GM18858 (cell line): ENCODE results near the gene OTULIN.

Experiments
- ATAC-seq: cut with Tn5 transposase; IDR thresholded peaks from one replicate; pipeline ENCODE4 v1.9.1; 2021; ENCODE audit not compliant: unreplicated experiment

The OTULIN gene

DNA sequence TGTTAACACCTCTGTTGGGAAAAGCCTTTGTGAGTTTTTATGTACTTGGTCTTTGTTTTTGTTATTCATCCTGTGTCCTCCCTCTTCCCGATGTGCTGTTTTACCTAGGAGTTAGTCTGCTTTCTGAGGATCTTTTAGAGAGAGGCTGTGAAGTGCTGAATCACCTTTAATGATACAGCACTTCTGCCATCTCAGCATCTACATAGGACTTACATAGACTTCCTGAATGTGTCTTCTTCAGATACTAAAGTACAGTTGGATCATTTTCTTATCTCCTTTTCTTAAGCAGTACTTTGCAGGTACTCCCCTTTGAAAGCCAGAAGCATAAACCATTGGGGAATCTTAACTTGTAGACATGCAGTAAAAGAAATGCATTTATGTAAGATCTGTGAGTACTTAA, 31.5 kb downstream of the OTULIN start:
- ATAC-seq: no peak

DNA sequence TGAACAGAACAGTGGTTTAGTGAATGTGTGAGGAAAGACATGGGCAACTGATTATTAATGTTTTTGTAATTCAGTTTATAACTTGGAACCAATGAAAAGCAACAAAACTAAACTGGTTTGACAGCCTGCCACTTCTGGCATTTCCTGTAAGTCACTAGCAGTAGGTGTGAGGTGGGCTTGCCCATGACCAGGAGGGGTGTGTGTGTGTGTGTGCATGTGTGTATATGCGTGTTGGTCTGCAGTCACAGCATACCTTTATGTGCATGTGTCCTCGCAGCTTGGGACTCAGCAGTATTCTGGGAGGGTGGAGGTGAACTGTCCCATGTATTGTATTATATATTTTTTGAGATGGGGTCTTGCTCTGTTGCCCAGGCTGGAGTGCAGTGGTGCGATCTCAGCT, 32.3 kb downstream of the OTULIN start:
- ATAC-seq: no peak

- ATAC-seq: no peak
Measured at GRCh38 chr5:14698495-14698894, 34.0 kb downstream of the OTULIN start.

GRCh38 chr5:14699159-14699558, 34.6 kb downstream of the OTULIN start:
- ATAC-seq: no peak

- ATAC-seq: no peak
Measured at GRCh38 chr5:14699807-14700400, 35.4 kb downstream of the OTULIN start.

GRCh38 chr5:14700478-14701436, 36.2 kb downstream of the OTULIN start:
- no peak for ATAC-seq

DNA sequence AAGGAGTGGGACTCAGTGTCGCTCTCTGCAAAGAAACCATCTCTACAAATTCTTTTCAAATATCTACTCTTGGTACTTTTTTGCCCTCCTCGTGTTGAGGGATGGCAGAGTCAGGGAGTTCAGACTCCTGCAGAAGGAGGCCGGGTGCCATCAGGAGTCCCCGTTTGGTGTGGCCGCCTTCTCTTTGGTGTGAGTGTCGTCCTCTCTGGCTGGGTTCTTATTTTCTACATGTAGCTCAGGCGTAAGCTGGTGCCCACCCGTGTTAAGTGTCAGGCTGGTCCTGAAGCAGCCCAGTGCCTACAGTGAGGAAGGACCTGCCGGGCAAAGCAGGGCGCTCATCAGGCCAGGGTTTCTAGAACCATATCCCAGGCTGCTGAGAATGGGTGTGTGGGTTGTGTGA, 37.0 kb downstream of the OTULIN start:
- ATAC-seq: no peak

DNA sequence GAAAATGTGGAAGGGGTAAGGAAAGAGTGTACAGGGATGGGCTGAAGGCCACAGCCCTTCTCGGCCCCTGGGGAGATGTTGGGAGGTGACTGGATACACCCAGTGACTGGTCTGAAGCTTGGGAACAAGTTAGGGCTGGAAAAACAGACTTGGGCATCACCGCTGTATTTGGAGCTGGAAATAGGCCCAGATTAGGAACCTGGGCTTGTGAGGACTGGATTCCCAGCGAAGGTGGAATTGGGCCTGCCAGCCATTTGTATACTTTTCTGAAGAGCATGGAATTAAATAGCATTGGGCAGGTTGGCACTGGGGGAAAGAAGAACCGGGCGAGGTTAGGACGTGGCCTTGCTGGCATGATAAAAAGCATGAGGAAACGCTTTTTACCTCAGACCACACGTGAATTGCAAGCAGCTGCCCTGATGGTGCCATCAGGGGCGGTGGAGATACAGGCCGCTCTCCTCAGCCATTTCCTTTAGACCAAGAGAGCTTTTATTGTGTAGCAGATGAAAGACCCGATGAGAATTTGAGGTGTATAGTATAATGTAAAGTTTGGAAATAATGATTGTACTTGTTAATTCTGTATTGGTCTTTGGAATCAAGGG, 37.8 kb downstream of the OTULIN start:
- no peak for ATAC-seq

DNA sequence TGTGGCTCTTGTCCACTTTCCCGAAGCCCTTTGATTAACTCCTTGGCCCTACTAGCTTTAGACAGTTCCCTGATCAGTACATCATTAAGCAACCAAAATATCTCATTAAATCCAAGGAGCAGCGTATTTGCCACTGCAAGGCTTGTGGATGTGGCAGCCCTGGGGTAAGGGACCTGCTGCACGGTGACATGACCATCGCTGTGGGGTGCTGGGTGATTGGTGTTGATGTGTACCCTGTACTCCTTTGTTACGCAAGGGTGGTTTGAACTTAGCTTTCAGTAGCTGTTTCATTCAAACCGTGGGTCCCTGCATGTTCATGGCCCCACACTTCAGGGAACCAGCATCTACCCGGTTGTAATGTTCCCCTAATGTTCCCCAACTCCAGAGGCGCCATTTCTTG, 41.0 kb downstream of the OTULIN start:
- ATAC-seq: no peak

- ATAC-seq: no peak
Measured at GRCh38 chr5:14706615-14707021, 42.1 kb downstream of the OTULIN start.

DNA sequence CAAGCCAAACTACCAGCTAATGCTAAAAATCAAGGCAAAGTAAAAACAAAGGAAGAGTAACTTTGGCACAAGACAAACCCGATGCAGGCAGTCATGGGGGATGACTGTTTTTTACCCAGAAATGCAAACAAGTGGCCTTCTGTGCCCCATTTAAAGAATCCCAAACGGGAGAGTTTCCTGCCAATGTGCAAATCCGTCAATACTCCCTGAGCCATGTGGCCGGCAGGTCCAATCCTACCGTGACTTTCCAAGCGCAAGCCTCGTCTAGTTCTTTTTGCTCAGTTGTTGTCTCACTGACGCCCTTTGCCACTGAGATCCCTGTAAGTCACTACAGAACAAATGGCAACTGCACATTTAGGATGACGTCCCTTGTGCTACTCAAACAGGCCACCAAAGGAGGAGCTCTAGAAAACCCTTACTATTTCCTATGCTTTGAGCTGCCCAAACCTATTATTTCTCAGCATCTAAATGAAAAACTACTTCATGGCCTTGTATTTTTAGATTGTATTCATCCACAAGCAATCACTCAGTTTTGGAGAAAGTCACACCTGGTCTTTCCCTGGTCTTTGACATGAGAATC, 43.4 kb downstream of the OTULIN start:
- ATAC-seq: no peak

- no peak for ATAC-seq
Measured at GRCh38 chr5:14708551-14708950, 44.0 kb downstream of the OTULIN start.

- ATAC-seq: no peak
Measured at GRCh38 chr5:14710313-14710994, 45.9 kb downstream of the OTULIN start.

DNA sequence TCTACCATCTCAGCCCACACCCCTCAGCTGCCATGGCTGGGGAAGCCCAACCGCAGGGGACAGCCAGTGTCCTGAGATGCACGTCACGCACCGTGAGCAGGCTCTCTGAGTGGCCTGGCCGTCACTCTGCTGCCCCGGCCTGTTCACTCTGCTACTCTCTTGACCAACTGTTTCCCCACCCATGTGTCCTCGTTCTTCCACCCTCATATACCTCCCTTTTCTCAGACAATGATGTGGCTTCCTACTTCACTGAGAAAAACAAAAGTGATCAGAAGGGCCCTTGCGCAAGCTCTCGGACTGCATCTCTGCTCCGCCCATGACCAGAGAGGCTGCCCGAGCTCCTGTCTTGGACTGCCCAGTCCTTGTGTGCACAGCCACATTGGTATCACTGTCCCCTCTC, 47.6 kb downstream of the OTULIN start:
- ATAC-seq: no peak

DNA sequence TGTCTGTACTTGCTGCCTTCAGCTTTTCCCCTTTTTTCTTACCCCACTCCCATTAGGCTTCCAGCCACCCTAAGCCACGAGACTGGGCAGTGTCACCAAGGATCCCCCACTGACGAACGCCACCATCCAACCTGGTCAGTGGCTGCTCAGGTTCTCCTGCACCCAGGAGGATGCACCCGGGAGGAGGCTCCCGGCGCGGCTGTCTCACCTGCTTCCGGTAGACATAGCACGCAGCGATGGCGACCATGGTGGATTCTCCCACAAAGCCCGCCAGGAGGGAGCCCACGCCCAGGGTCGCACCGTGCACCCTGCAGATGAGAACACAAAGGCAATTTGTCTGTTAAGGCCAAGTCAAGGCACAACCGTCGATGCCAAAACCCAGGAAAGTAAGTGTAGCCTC, 48.1 kb downstream of the OTULIN start:
- no peak for ATAC-seq

DNA sequence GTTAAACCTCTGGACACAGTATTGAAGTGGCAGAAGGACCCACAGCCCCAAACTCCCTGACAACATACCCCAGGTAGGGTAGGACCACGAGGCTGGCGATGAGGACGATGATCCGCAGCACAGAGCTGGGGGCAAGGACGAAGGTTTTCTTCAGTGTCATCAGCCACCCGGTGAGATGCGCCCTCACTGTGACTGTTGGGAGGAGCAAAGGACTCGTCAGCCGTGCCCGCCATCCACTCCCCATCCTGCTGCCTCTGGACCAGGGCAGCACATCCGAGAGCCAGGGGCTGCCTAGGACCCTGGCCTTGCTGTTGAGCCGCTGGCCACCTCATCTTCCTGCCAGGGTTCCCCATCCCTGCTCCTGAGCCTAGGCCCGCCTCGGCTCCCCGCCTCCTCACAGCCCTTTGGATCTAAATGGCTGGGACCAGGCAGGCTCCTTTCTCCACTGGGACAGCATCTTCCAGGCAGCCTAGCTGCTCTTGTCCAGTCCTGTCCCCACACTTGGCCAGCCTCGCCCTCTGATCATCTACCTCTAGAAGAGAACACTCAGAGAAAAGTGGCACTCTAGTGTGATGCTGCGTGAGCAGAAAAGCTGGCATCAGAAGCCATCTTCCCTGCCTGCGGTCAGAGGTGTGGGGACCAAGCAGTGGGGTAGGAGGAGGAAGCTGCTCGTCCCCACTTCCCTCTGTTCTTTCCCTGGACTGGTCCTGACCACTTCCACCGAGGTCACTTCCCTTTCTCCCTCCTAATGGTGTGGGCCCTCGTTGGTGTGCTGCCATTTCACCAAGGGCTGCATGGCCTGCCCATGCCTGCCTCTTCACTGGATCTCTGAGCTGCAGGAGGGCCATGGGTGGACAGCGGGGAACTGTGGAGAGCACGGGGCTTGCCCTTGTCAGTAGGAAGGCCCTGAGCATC, 49.2 kb downstream of the OTULIN start:
- ATAC-seq: no peak

DNA sequence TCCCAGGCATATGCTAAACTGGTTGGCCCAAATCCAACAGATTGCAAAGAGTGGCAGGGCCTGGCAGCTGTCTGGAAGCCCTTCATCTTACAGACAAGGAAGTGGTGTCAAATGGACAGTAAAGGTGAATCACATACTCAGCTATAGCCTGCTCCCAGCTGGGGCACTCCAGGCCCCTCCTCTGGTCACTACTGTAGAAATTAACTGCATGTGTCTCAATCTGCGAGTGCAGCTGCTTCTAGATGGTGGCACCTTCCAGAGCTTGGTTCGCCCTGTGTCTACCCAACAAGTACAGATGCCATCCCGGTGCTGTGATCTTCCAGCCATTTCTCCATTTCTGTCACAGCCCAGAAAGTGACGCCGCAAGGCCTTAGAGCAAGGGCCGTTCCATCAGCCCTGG, 50.2 kb downstream of the OTULIN start:
- no peak for ATAC-seq

DNA sequence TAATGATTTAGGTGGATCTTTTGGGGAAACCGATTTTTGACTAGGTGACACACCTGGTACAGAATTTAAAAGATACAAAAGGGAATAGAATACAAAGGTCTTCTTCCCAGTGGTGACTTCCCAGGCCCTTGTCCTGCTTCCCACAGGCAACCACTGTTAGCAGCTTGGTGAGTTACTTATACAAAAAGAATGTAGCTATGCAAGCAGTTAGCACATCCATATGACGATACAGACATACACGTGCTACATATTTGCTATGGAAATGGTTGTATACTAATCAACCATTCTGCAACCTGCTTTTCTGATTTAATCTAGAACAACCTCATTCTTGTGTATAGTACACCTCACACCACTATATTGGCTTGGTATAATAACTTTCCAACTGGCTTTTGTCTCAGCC, 51.0 kb downstream of the OTULIN start:
- no peak for ATAC-seq

DNA sequence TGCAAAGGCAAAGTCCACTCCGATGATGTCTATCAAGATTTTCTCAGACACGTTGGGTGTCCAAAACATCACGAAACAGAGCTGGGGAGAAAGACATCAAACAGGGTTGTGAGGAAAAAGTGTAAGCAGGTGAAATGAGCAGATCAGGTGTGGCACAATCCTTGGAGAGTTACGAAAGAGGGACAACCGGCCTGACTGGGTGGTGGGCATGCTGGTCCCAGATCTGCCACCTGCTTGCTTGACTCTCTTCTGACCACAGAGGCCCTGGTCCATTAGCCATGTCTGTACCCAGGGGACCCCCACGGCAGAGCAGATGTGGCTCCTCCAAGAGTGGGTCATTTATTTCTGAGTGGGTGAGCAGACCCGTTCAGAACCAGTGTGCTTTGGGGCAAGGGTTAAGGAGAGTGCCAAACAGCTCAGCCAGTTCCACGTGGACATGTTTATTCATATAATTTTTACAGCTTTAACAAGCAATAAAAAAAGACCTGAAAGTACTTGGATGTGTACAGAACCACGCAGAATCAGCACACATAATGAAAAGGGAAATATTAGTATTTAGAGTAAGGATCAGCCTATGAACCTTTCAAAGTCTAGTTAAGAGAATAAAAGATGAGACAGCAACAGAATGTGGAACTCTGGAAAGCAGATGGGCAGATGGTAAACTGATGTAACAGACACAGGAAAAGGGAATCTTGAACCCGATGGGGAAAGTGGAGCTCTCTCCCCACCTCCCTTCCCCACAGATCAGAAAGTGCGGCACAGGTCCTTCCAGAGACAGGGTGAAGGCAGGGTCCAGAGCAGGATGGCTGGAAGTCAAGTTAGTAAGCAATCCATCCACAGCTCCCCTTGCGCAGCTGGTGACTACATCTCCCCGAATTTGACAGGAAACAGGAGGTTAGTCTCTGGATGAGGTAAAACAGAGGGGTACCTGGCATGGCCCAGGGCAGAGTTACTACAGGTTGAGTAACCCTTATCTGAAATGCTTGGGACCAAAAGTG, 52.5 kb downstream of the OTULIN start:
- ATAC-seq: no peak
